ENCODE data around the gene GNAS-AS1. TPM values are rescaled to one million over a fixed set of nuclear protein-coding genes. Genes with fewer than 3 reads are reported as not detected.

Gene GNAS-AS1
- total RNA-seq, 1 donor from 2014 or later, result 1.1 TPM

Small RNA genes within 50 kb of the gene (microRNA-seq; reads per million reads assigned to microRNA genes)
- gene MIR298 (ENCODE audit: borderline microRNAs expressed), result not detected

Other genes starting within 250 kb of the GNAS-AS1 start
- 57.0 TPM for gene STX16, start 199.6 kb downstream of the GNAS-AS1 start, total RNA-seq
- 41.6 TPM for gene NPEPL1, start 158.1 kb downstream of the GNAS-AS1 start, total RNA-seq
- 746 TPM for gene GNAS, start 1.8 kb upstream of the GNAS-AS1 start, total RNA-seq
- gene NELFCD, start 130.4 kb upstream of the GNAS-AS1 start, total RNA-seq, result 51.2 TPM
- gene CTSZ, start 156.4 kb upstream of the GNAS-AS1 start, total RNA-seq, result 355 TPM
- 3.0 TPM for gene TUBB1, start 168.5 kb upstream of the GNAS-AS1 start, total RNA-seq
- gene ATP5F1E, start 181.4 kb upstream of the GNAS-AS1 start, total RNA-seq, result 59.7 TPM
- gene PRELID3B, start 191.9 kb upstream of the GNAS-AS1 start, total RNA-seq, result 47.2 TPM